Thyroid gland (tissue), 4 donors: ENCODE measurements around the gene ADRB1.

Experiments used
- CTCF ChIP-seq, 6 experiments: fragments of 200-600 bp in 3 of 6; fragments of 450-650 bp in 3 of 6; sonication (generic) in 3 of 6; IDR thresholded peaks; one replicate each; pipeline ENCODE4 v1.5.1; 2016 to 2019; ENCODE audit warnings: antibody characterized with exemption in 6 of 6, mild to moderate bottlenecking in 2 of 6, inconsistent platforms in 1 of 6, moderate library complexity in 1 of 6
- POLR2A ChIP-seq, 2 donors: fragments of 450-650 bp; IDR thresholded peaks; one replicate each; pipeline ENCODE4 v1.6.1; 2017; ENCODE audit warnings: antibody characterized with exemption in 2 of 2, mild to moderate bottlenecking in 2 of 2, moderate library complexity in 1 of 2

- TF ChIP-seq CTCF (IDR thresholded peaks at IDR 0.05): no peak
- TF ChIP-seq POLR2A (IDR thresholded peaks at IDR 0.05): no peak
Measured at GRCh38 chr10:114046087-114046458, 2.4 kb downstream of the ADRB1 start.
